Measurements from ENCODE around the gene CGB5.

The CGB5 gene

GRCh38 chr19:49061000-49061399 is 17.4 kb downstream of the CGB5 start:
- Histone ChIP-seq H3K9me3 (no peaks in the 10 kb centered on the region), H3K4me3 (ENCODE audit: low read depth in 1 of 2, low read length in 1 of 2) (no peak overlapping the region), H3K27me3 (peaks cover 100% of the 10 kb centered on the region), H3K4me1 (ENCODE audit: control insufficient read depth in 1 of 2, insufficient read depth in 1 of 2, low read depth in 1 of 2, low read length in 1 of 2) (peaks cover 16 to 18% of the 10 kb centered on the region in 2 experiments), H3K36me3 (no peaks in the 10 kb centered on the region), H3K27ac (no peak overlapping the region)
- TF ChIP-seq, protein P1, sequence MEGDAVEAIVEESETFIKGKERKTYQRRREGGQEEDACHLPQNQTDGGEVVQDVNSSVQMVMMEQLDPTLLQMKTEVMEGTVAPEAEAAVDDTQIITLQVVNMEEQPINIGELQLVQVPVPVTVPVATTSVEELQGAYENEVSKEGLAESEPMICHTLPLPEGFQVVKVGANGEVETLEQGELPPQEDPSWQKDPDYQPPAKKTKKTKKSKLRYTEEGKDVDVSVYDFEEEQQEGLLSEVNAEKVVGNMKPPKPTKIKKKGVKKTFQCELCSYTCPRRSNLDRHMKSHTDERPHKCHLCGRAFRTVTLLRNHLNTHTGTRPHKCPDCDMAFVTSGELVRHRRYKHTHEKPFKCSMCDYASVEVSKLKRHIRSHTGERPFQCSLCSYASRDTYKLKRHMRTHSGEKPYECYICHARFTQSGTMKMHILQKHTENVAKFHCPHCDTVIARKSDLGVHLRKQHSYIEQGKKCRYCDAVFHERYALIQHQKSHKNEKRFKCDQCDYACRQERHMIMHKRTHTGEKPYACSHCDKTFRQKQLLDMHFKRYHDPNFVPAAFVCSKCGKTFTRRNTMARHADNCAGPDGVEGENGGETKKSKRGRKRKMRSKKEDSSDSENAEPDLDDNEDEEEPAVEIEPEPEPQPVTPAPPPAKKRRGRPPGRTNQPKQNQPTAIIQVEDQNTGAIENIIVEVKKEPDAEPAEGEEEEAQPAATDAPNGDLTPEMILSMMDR (IDR thresholded peaks at IDR 0.05), result no peak

DNA sequence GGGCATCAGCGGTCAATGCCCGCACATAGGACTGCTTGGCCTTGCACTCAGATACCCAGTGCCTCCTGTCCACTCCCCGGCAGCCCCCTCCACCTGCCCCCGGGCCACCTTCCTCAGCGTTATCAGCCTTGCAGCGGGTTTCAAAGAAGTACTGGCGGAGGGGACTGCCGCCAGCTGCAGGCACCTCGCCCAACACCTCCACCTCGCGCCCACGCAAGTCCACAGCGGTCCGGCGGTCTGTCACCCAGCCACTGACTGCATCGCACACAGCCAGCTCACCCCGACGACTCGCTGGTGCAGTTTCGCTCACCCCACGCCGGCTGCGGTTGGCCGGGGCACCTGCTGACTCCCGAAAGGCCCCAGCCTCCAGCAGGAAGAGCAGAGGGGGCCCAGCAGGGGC is 17.8 kb downstream of the CGB5 start:
- Histone ChIP-seq H3K27ac (no peak overlapping the region), H3K36me3 (no peaks in the 10 kb centered on the region), H3K4me1 (ENCODE audit: control insufficient read depth in 1 of 2, insufficient read depth in 1 of 2, low read depth in 1 of 2, low read length in 1 of 2) (peaks cover 12 to 14% of the 10 kb centered on the region in 2 experiments), H3K9me3 (no peaks in the 10 kb centered on the region), H3K4me3 (ENCODE audit: low read depth in 1 of 2, low read length in 1 of 2) (no peak overlapping the region), H3K27me3 (peaks cover 100% of the 10 kb centered on the region)
- TF ChIP-seq, protein P1 (IDR thresholded peaks at IDR 0.05), result no peak

- no peaks in the 10 kb centered on the region for H3K4me1 ChIP-seq (ENCODE audit: control insufficient read depth in 1 of 2, insufficient read depth in 1 of 2, low read depth in 1 of 2, low read length in 1 of 2)
- H3K36me3 ChIP-seq, result no peaks in the 10 kb centered on the region
- H3K27me3 ChIP-seq, result peaks cover 100% of the 10 kb centered on the region
- TF ChIP-seq, protein P1 (IDR thresholded peaks at IDR 0.05), result no peak
- H3K27ac ChIP-seq, result no peak overlapping the region
- H3K9me3 ChIP-seq, result no peaks in the 10 kb centered on the region
- no peak overlapping the region for H3K4me3 ChIP-seq (ENCODE audit: low read depth in 1 of 2, low read length in 1 of 2)
These were observed 20.5 kb downstream of the CGB5 start for GRCh38 chr19:49064029-49064629.

GRCh38 chr19:49064768-49065611 is 21.3 kb downstream of the CGB5 start, which contains the start of gene NTF4:
TSS of gene NTF4 (minus strand) at chr19:49064818. CDS start at chr19:49061997, 2,821 bp downstream.
- Histone ChIP-seq H3K27me3 (peaks cover 100% of the 10 kb centered on the region), H3K4me3 (ENCODE audit: low read depth in 1 of 2, low read length in 1 of 2) (no peak within 1 kb of the TSS), H3K9me3 (no peaks in the 10 kb centered on the region)

GRCh38 chr19:49065905-49066512 is 22.4 kb downstream of the CGB5 start:
- TF ChIP-seq, protein P1 (IDR thresholded peaks at IDR 0.05), result no peak
- no peaks in the 10 kb centered on the region for H3K9me3 ChIP-seq
- no peaks in the 10 kb centered on the region for H3K36me3 ChIP-seq
- H3K27ac ChIP-seq, result no peak overlapping the region
- peaks cover 100% of the 10 kb centered on the region for H3K27me3 ChIP-seq
- no peaks in the 10 kb centered on the region for H3K4me1 ChIP-seq (ENCODE audit: control insufficient read depth in 1 of 2, insufficient read depth in 1 of 2, low read depth in 1 of 2, low read length in 1 of 2)
- H3K4me3 ChIP-seq (ENCODE audit: low read depth in 1 of 2, low read length in 1 of 2), result no peak overlapping the region

More at GRCh38 chr19:49064768-49065611, 21.3 kb downstream of the CGB5 start, which contains the start of gene NTF4:
- no peaks in the 10 kb centered on the region for H3K4me1 ChIP-seq (ENCODE audit: control insufficient read depth in 1 of 2, insufficient read depth in 1 of 2, low read depth in 1 of 2, low read length in 1 of 2)
- TF ChIP-seq, protein P1 (IDR thresholded peaks at IDR 0.05), result no peak
- no peaks in the 10 kb centered on the region for H3K36me3 ChIP-seq
- H3K27ac ChIP-seq, result no peak within 1 kb of the TSS
